ENCODE results near the gene CYP1B1. TPM values are rescaled to one million over a fixed set of nuclear protein-coding genes. Genes with fewer than 3 reads are reported as not detected.

Gene CYP1B1
- total and polyA plus RNA-seq, 2 of the 13 experiments (the other 11 are each of a cell fraction or from before 2014, with no cell fraction given), result not detected

DNA sequence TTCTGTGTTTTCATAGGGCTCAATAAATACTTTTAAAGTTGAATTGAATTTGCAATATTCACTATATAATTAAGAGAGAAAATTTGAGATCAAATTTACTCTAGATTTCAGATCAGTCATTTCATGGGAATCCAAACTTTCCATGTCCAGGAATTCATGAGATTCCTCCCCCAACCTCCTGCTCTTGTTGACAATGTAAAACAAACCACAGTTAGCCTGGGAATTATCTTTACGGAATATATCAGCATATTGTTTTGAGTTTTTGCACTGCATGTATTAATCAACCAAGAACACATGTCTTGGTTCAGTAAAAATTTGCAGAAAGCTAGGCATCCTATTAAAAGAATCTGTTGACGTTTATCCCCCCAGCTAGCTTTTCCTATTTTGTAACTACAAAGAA, 42.3 kb downstream of the CYP1B1 start:
- Histone ChIP-seq H3K4me2 (ENCODE audit: low read depth, low read length) (no peak overlapping the region), H3K79me2 (ENCODE audit: insufficient read depth, low read length) (no peaks in the 10 kb centered on the region), H3K27ac (ENCODE audit: extremely low read length, insufficient read depth, low read length) (no peak overlapping the region), H3K27me3 (ENCODE audit: control insufficient read depth in 1 of 2, insufficient read depth in 2 of 2, low read length in 2 of 2) (peaks cover 8 to 25% of the 10 kb centered on the region in 2 experiments; a peak in 4 of 5 replicates), H3K4me1 (ENCODE audit: insufficient read depth, low read length) (peaks cover 12% of the 10 kb centered on the region; the same call in 1 of the 2 replicates), H4K20me1 (ENCODE audit: insufficient read depth, low read length) (no peaks in the 10 kb centered on the region), H2AFZ (ENCODE audit: low read length) (no peak overlapping the region), H3K4me3 (replicated peaks in 1 of 3; ENCODE audit: insufficient read depth in 1 of 3, low read depth in 2 of 3, low read length in 3 of 3) (no peak overlapping the region), H3K36me3 (replicated peaks in 1 of 2; ENCODE audit: control insufficient read depth in 1 of 2, insufficient read depth in 2 of 2, low read length in 2 of 2) (no peaks in the 10 kb centered on the region), H3K9ac (ENCODE audit: insufficient read depth, low read depth, low read length) (no peak overlapping the region), H3K9me3 (ENCODE audit: low read length) (no peaks in the 10 kb centered on the region)
- ATAC-seq (no peak), FAIRE-seq (no peak), DNase-seq (ENCODE audit: low spot score) (no peak)
- in situ Hi-C loops (cut with HindIII; ENCODE audit: extremely low pct_ligation_motif_present, low pct_unique_long_range_greater_than_20kb) (no loop called here), intact Hi-C loops (cut with micrococcal nuclease; ENCODE audit: unreplicated experiment) (no loop called here)
- ChIA-PET CTCF (ENCODE audit: low intra/inter-chr PET ratio, low total read pairs) (no interaction called here), POLR2A (no interaction called here)
- no peak for TF ChIP-seq CSRNP1 (CRISPR knock-in tag; IDR thresholded peaks at IDR 0.05)
- TF ChIP-seq, protein P1, sequence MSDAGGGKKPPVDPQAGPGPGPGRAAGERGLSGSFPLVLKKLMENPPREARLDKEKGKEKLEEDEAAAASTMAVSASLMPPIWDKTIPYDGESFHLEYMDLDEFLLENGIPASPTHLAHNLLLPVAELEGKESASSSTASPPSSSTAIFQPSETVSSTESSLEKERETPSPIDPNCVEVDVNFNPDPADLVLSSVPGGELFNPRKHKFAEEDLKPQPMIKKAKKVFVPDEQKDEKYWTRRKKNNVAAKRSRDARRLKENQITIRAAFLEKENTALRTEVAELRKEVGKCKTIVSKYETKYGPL (CRISPR knock-in tag; IDR thresholded peaks at IDR 0.05), result no peak
- TF ChIP-seq, protein P2, sequence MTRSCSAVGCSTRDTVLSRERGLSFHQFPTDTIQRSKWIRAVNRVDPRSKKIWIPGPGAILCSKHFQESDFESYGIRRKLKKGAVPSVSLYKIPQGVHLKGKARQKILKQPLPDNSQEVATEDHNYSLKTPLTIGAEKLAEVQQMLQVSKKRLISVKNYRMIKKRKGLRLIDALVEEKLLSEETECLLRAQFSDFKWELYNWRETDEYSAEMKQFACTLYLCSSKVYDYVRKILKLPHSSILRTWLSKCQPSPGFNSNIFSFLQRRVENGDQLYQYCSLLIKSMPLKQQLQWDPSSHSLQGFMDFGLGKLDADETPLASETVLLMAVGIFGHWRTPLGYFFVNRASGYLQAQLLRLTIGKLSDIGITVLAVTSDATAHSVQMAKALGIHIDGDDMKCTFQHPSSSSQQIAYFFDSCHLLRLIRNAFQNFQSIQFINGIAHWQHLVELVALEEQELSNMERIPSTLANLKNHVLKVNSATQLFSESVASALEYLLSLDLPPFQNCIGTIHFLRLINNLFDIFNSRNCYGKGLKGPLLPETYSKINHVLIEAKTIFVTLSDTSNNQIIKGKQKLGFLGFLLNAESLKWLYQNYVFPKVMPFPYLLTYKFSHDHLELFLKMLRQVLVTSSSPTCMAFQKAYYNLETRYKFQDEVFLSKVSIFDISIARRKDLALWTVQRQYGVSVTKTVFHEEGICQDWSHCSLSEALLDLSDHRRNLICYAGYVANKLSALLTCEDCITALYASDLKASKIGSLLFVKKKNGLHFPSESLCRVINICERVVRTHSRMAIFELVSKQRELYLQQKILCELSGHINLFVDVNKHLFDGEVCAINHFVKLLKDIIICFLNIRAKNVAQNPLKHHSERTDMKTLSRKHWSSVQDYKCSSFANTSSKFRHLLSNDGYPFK (CRISPR knock-in tag; IDR thresholded peaks at IDR 0.05; ENCODE audit: borderline replicate concordance), result no peak
- TF ChIP-seq ZXDC (CRISPR knock-in tag; IDR thresholded peaks at IDR 0.05), result no peak
- TF ChIP-seq GTF3A (CRISPR knock-in tag; conservative IDR thresholded peaks at IDR 0.05), result no peak
- no peak for TF ChIP-seq SOX6 (IDR thresholded peaks at IDR 0.05)
- no peak for TF ChIP-seq SOX6 (CRISPR knock-in tag; IDR thresholded peaks at IDR 0.05)
- no peak for TF ChIP-seq WIZ (CRISPR knock-in tag; IDR thresholded peaks at IDR 0.05)
- no peak for TF ChIP-seq TOE1 (CRISPR knock-in tag; IDR thresholded peaks at IDR 0.05)
- TF ChIP-seq HNRNPK (IDR thresholded peaks at IDR 0.05; ENCODE audit: low read depth, low read length, poor library complexity, severe bottlenecking), result no peak
- TF ChIP-seq ZNF775 (CRISPR knock-in tag; IDR thresholded peaks at IDR 0.05; ENCODE audit: borderline replicate concordance), result no peak
- TF ChIP-seq ZBTB33 (CRISPR knock-in tag; IDR thresholded peaks at IDR 0.05), result no peak
- no peak for TF ChIP-seq THAP11 (CRISPR knock-in tag; IDR thresholded peaks at IDR 0.05)
- no TSS peak for BruUV-seq (replicated peaks)
- WGBS (ENCODE audit: low lambda C conversion rate), result 3% methylated on average over 2 of the region's 2 CpGs
